HepG2 (cell line): ENCODE results near the gene ZNF747. TPM values are rescaled to one million over a fixed set of nuclear protein-coding genes. Genes with fewer than 3 reads are reported as not detected.

Experiments used
- CC2D1A ChIP-seq: sonication (generic); formaldehyde crosslinking; IDR thresholded peaks from 2 replicates; pipeline ENCODE4 v1.8.1; 2023; ENCODE audit warnings: mild to moderate bottlenecking, missing genetic modification reagents
- CHCHD3 ChIP-seq: sonication (generic); formaldehyde crosslinking; IDR thresholded peaks from 2 replicates; pipeline ENCODE4 v1.8.0; 2022; ENCODE audit warnings: mild to moderate bottlenecking, missing genetic modification reagents, moderate library complexity
- CSRNP1 ChIP-seq: sonication (generic); formaldehyde crosslinking; IDR thresholded peaks from 2 replicates; pipeline ENCODE4 v1.8.1; 2023; ENCODE audit warnings: mild to moderate bottlenecking, missing genetic modification reagents
- JUN ChIP-seq: sonication (generic); formaldehyde crosslinking; IDR thresholded peaks from 2 replicates; pipeline ENCODE4 v1.4.0; 2020; ENCODE audit warnings: mild to moderate bottlenecking, missing genetic modification reagents
- KDM1A ChIP-seq: IDR thresholded peaks from 2 replicates; pipeline ENCODE4 v1.6.1; 2016; ENCODE audit warnings: missing compliant biosample characterization
- KDM5A ChIP-seq: fragments of 200-600 bp; sonication (generic); IDR thresholded peaks from 2 replicates; pipeline ENCODE4 v1.7.0; 2018; ENCODE audit warnings: antibody characterized with exemption, mild to moderate bottlenecking, low read length, borderline replicate concordance
- MZF1 ChIP-seq: sonication (generic); formaldehyde crosslinking; IDR thresholded peaks from 2 replicates; pipeline ENCODE4 v1.8.1; 2023; ENCODE audit warnings: mild to moderate bottlenecking, missing genetic modification reagents, borderline replicate concordance
- NCOA2 ChIP-seq: sonication (generic); formaldehyde crosslinking; IDR thresholded peaks from 2 replicates; pipeline ENCODE4 v1.8.0; 2022; ENCODE audit warnings: inconsistent platforms
- NFIC ChIP-seq: IDR thresholded peaks from 2 replicates; pipeline ENCODE4 v1.6.1; 2012; ENCODE audit warnings: mild to moderate bottlenecking, low read length, inconsistent platforms
- POLR2A ChIP-seq, 2 experiments: IDR thresholded peaks; 2 replicates each; pipeline ENCODE4 v1.6.1; 2011; ENCODE audit warnings: low read depth in 2 of 2, low read length in 2 of 2, mild to moderate bottlenecking in 1 of 2, moderate library complexity in 1 of 2; ENCODE audit not compliant: insufficient read depth in 1 of 2
- SETDB1 ChIP-seq: sonication (generic); formaldehyde crosslinking; IDR thresholded peaks from 2 replicates; pipeline ENCODE4 v1.5.1; 2020; ENCODE audit warnings: missing genetic modification reagents, mild to moderate bottlenecking, borderline replicate concordance
- SOX5 ChIP-seq: IDR thresholded peaks from 2 replicates; pipeline ENCODE4 v1.6.1; 2016; ENCODE audit warnings: borderline replicate concordance
- TFE3 ChIP-seq: IDR thresholded peaks from 2 replicates; pipeline ENCODE4 v1.6.1; 2016
- TP53 ChIP-seq: sonication (generic); formaldehyde crosslinking; conservative IDR thresholded peaks from 2 replicates; pipeline ENCODE4 v1.4.0; 2020; ENCODE audit warnings: missing genetic modification reagents
- ZBTB20 ChIP-seq: sonication (generic); formaldehyde crosslinking; IDR thresholded peaks from 2 replicates; pipeline ENCODE4 v1.8.1; 2023; ENCODE audit warnings: missing genetic modification reagents, low read depth, mild to moderate bottlenecking, borderline replicate concordance
- ZBTB43 ChIP-seq: sonication (generic); formaldehyde crosslinking; conservative IDR thresholded peaks from 2 replicates; pipeline ENCODE4 v1.4.0; 2020; ENCODE audit warnings: missing genetic modification reagents
- ZC3H4 ChIP-seq: sonication (generic); formaldehyde crosslinking; IDR thresholded peaks from 2 replicates; pipeline ENCODE4 v1.4.0; 2020; ENCODE audit warnings: missing genetic modification reagents, borderline replicate concordance
- ZFP1 ChIP-seq: IDR thresholded peaks from 2 replicates; pipeline ENCODE4 v1.6.1; 2016
- ZGPAT ChIP-seq: IDR thresholded peaks from 2 replicates; pipeline ENCODE4 v1.6.1; 2016; ENCODE audit warnings: mild to moderate bottlenecking
- ZNF468 ChIP-seq: sonication (generic); formaldehyde crosslinking; IDR thresholded peaks from 2 replicates; pipeline ENCODE4 v1.8.0; 2022; ENCODE audit warnings: mild to moderate bottlenecking, moderate library complexity, missing genetic modification reagents
- ZNF619 ChIP-seq: sonication (generic); formaldehyde crosslinking; IDR thresholded peaks from 2 replicates; pipeline ENCODE4 v1.4.0; 2020; ENCODE audit warnings: mild to moderate bottlenecking, missing genetic modification reagents
- ZNF724P ChIP-seq: sonication (generic); formaldehyde crosslinking; IDR thresholded peaks from 2 replicates; pipeline ENCODE4 v1.8.0; 2022; ENCODE audit warnings: missing genetic modification reagents, borderline replicate concordance
- ZNF800 ChIP-seq: sonication (generic); formaldehyde crosslinking; IDR thresholded peaks from 2 replicates; pipeline ENCODE4 v1.4.0; 2020; ENCODE audit warnings: missing genetic modification reagents
- polyA plus RNA-seq, 8 experiments: library from polyadenylated mRNA; depleted of rRNA in 3 of 8; stranded (reverse) in 7 of 8; unstranded in 1 of 8; fragments of >200 nt; fragmentation: Illumina TruSeq in 4 of 8; extraction: Trizol in 4 of 8; gene quantifications; 2 replicates each; pipeline versions ENCODE4 v1.2.1 to v1.2.3, GENCODE V29; 2011 to 2016; ENCODE audit warnings: low read depth in 4 of 8, missing spikeins in 1 of 8, mixed read lengths in 1 of 8; ENCODE audit not compliant: insufficient read depth in 1 of 8
- total RNA-seq, 5 experiments: library from RNA; depleted of rRNA; stranded (reverse); fragments of >200 nt; fragmentation: Illumina TruSeq; extraction: Trizol; gene quantifications; 2 replicates each; pipeline ENCODE4 v1.2.3, GENCODE V29; 2016; ENCODE audit warnings: low read depth in 1 of 5

Gene ZNF747
- total and polyA plus RNA-seq, 2 of the 13 experiments (the other 11 are each of a cell fraction or from before 2014, with no cell fraction given) = 7.2 to 10.2 TPM

GRCh38 chr16:30535106-30535776 lies 583 bp upstream of the ZNF747 start (continued):
- TF ChIP-seq CSRNP1 (CRISPR knock-in tag) (no peak; the same call in 1 of the 2 replicates), ZNF468 (CRISPR knock-in tag) (no peak), ZNF724P (0 out of 2 replicates have a peak, but pooled peaks have one; percentile 8), ZBTB20 (CRISPR knock-in tag) (no peak; the same call in 1 of the 2 replicates), CC2D1A (peak; percentile 66; the same call in 1 of the 2 replicates), NCOA2 (CRISPR knock-in tag) (no peak), ZC3H4 (CRISPR knock-in tag) (no peak), TP53 (CRISPR knock-in tag) (0 out of 2 replicates have a peak, but pooled peaks have one; percentile 12), SOX5 (CRISPR knock-in tag) (0 out of 2 replicates have a peak, but pooled peaks have one; percentile 7), KDM5A (no peak), JUN (no peak), SETDB1 (CRISPR knock-in tag) (no peak), CHCHD3 (0 out of 2 replicates have a peak, but pooled peaks have one; percentile 63), ZNF619 (CRISPR knock-in tag) (no peak), ZNF800 (CRISPR knock-in tag) (peak; percentile 52), NFIC (0 out of 2 replicates have a peak, but pooled peaks have one; percentile 15), ZBTB43 (CRISPR knock-in tag) (0 out of 2 replicates have a peak, but pooled peaks have one; percentile 3), KDM1A (CRISPR knock-in tag) (no peak), POLR2A (IDR thresholded peaks at IDR 0.05; ENCODE audit: insufficient read depth in 1 of 2, low read depth in 2 of 2, low read length in 2 of 2) (no peak; a peak in 1 of 4 replicates), ZFP1 (CRISPR knock-in tag) (peak; percentile 8; the same call in 1 of the 2 replicates), MZF1 (CRISPR knock-in tag) (0 out of 2 replicates have a peak, but pooled peaks have one; percentile 76), TFE3 (peak; percentile 13; the same call in 1 of the 2 replicates), ZGPAT (no peak)
